Parathyroid adenoma (tissue), 2 donors: ENCODE data around the gene ZNF385A.
A peak's percentile ranks its signal among the peaks of the same experiment; 100 is the strongest.

Experiments
- H2AFZ ChIP-seq: fragments of 300-600 bp; sonication (generic); one replicate; pipeline ENCODE4 v1.7.0; 2017; ENCODE audit warnings: antibody characterized with exemption, mild to moderate bottlenecking
- H3K27ac ChIP-seq: fragments of 300-600 bp; sonication (generic); one replicate; pipeline ENCODE4 v1.7.0; 2017
- H3K27me3 ChIP-seq: fragments of 300-600 bp; sonication (generic); one replicate; pipeline ENCODE4 v1.7.0; 2017; ENCODE audit warnings: low read length; ENCODE audit not compliant: control insufficient read depth, insufficient read depth
- H3K36me3 ChIP-seq: fragments of 300-600 bp; sonication (generic); one replicate; pipeline ENCODE4 v1.7.0; 2017; ENCODE audit warnings: low read length; ENCODE audit not compliant: control insufficient read depth, insufficient read depth
- H3K4me1 ChIP-seq: fragments of 300-600 bp; sonication (generic); one replicate; pipeline ENCODE4 v1.7.0; 2017; ENCODE audit warnings: control low read depth
- H3K4me2 ChIP-seq: fragments of 300-600 bp; sonication (generic); one replicate; pipeline ENCODE4 v1.7.0; 2017; ENCODE audit warnings: low read length
- H3K4me3 ChIP-seq: fragments of 300-600 bp; sonication (generic); one replicate; pipeline ENCODE4 v1.7.0; 2017; ENCODE audit warnings: low read depth, low read length
- H3K79me2 ChIP-seq: fragments of 300-600 bp; sonication (generic); one replicate; pipeline ENCODE4 v1.7.0; 2017; ENCODE audit warnings: control low read depth
- H3K9ac ChIP-seq: fragments of 300-600 bp; sonication (generic); one replicate; pipeline ENCODE4 v1.7.0; 2017; ENCODE audit warnings: mild to moderate bottlenecking
- H3K9me3 ChIP-seq: fragments of 300-600 bp; sonication (generic); one replicate; pipeline ENCODE4 v1.7.0; 2017; ENCODE audit warnings: low read length; ENCODE audit not compliant: control insufficient read depth
- TF ChIP-seq, protein P1 (sequence below): fragments of 300-600 bp; sonication (generic); IDR thresholded peaks from one replicate; pipeline ENCODE4 v1.7.0; 2017; ENCODE audit warnings: antibody characterized with exemption, mild to moderate bottlenecking
- donor health status: primary hyperparathyroidism.

The ZNF385A gene

DNA sequence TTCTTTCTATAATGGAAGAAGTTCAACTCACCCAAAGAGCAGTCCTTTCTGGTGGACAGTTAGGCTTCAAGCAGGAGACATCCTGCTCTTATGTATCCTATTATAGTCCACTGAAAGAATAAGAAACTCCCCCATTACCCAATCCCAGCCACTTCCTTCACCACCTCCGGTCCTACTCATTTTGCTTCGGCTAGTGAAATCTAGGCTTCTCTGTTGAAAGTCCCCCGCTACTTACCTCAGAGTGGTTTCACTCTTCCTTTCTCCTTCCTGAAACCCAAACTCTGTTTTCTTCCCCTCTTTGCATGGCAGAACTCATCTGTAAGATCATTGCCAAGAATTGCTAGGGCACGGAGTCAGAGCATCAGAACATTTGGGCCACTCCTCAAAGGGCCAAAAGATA lies 20.1 kb downstream of the ZNF385A start, which contains the start of gene GPR84:
TSS of gene GPR84 (minus strand) at position 74 of the 400 bp plus-strand sequence. CDS start 635 bp downstream, outside the sequence.
- Histone ChIP-seq H3K4me1 (peaks cover 13% of the 10 kb centered on the region), H2AFZ (no peak within 1 kb of the TSS), H3K27ac (no peak within 1 kb of the TSS), H3K4me3 (no peak within 1 kb of the TSS), H3K36me3 (no peaks in the 10 kb centered on the region), H3K9ac (no peak within 1 kb of the TSS), H3K9me3 (no peaks in the 10 kb centered on the region), H3K79me2 (no peaks in the 10 kb centered on the region), H3K27me3 (no peaks in the 10 kb centered on the region), H3K4me2 (no peak within 1 kb of the TSS)
- TF ChIP-seq, protein P1, sequence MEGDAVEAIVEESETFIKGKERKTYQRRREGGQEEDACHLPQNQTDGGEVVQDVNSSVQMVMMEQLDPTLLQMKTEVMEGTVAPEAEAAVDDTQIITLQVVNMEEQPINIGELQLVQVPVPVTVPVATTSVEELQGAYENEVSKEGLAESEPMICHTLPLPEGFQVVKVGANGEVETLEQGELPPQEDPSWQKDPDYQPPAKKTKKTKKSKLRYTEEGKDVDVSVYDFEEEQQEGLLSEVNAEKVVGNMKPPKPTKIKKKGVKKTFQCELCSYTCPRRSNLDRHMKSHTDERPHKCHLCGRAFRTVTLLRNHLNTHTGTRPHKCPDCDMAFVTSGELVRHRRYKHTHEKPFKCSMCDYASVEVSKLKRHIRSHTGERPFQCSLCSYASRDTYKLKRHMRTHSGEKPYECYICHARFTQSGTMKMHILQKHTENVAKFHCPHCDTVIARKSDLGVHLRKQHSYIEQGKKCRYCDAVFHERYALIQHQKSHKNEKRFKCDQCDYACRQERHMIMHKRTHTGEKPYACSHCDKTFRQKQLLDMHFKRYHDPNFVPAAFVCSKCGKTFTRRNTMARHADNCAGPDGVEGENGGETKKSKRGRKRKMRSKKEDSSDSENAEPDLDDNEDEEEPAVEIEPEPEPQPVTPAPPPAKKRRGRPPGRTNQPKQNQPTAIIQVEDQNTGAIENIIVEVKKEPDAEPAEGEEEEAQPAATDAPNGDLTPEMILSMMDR, result no peak

DNA sequence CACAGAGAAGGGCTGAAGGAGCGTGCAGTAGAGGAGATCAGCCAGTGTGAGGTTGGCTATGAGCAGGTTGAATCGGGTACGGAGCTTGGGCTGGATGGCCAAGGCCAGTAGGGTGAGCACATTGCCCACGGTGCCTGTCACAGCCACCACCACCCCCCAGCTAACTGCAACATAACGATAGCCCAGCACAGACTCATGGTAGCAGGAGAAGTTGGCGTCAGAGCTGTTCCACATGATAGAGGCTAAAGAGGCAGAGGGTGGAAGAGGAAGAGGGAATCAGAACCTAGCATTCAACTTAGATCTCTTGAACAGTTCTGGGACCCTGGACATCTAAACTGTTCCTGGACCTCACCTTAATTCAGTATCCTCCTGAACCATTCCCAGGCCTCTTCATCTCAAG lies 20.9 kb downstream of the ZNF385A start:
- H3K4me2 ChIP-seq, result no peak overlapping the region
- no peak overlapping the region for H3K4me3 ChIP-seq
- H3K79me2 ChIP-seq, result no peaks in the 10 kb centered on the region
- no peak overlapping the region for H3K9ac ChIP-seq
- H3K9me3 ChIP-seq, result no peaks in the 10 kb centered on the region
- H2AFZ ChIP-seq, result no peak overlapping the region
- TF ChIP-seq, protein P1, result no peak
- no peaks in the 10 kb centered on the region for H3K36me3 ChIP-seq
- no peaks in the 10 kb centered on the region for H3K27me3 ChIP-seq
- H3K4me1 ChIP-seq, result peaks cover 13% of the 10 kb centered on the region
- no peak overlapping the region for H3K27ac ChIP-seq

DNA sequence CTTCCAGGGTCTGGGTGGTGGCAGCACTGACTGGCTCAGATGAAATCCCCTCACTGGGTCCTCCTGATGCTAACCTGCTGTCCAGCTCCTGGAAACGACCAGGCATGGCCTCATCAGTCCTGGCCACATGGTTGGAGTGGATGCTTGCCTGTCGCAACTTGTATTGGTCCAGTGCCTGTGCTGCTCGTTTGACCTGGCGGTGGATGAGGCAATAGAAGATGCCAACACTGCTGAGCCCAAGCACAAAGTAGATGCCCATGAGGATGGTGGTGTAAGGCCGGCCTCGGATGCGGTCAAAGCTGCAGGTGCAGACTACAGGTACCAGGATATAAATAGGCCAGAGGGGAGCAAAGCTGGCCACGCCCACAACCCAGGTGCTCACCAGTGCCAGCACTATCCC lies 21.5 kb downstream of the ZNF385A start:
- Histone ChIP-seq H3K4me2 (no peak overlapping the region), H3K27ac (no peak overlapping the region), H3K9ac (no peak overlapping the region), H2AFZ (no peak overlapping the region), H3K79me2 (no peaks in the 10 kb centered on the region), H3K36me3 (no peaks in the 10 kb centered on the region), H3K9me3 (no peaks in the 10 kb centered on the region), H3K27me3 (no peaks in the 10 kb centered on the region), H3K4me1 (peaks cover 13% of the 10 kb centered on the region), H3K4me3 (no peak overlapping the region)
- TF ChIP-seq, protein P1, result no peak

DNA sequence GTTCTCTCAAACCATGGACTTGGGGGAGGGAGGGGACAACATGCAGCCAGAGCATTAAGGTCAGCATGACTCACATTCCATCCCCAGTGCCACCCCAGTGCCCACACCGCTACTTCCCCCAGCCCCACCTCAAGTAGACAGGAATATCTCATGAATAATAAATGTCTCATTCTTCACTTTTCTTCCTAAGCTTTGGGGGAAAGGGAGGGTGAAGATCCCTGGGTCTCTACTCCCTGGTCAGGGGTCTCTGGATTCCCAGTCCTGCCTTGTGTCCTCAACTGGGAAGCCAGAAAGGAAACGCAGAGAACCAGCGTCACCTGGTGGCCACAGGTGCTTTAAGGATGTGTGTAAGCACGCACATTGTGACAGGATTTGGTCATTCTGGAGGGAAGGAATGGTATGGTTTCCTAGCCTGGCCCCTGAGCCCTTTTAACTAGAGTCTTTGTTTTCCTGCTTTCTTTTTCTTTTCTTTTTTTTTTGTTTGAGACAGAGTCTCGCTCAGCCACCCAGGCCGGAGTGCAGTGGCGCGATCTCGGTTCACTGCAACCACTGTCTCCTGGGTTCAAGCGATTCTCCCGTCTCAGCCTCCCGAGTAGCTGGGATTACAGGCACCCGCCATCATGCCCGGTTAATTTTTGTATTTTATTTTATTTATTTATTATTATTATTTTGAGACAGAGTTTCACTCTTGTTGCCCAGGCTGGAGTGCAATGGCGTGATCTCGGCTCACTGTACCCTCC lies 23.6 kb downstream of the ZNF385A start:
- Histone ChIP-seq H3K9ac (no peak overlapping the region), H2AFZ (peak overlapping the region; percentile 82), H3K4me3 (no peak overlapping the region), H3K4me2 (no peak overlapping the region), H3K36me3 (no peaks in the 10 kb centered on the region), H3K9me3 (no peaks in the 10 kb centered on the region), H3K4me1 (peaks cover 21% of the 10 kb centered on the region), H3K27me3 (no peaks in the 10 kb centered on the region), H3K79me2 (no peaks in the 10 kb centered on the region), H3K27ac (peak overlapping the region; percentile 92)
- TF ChIP-seq, protein P1, result peak; percentile 96
